ENCODE data around the gene MYZAP. TPM values are rescaled to one million over a fixed set of nuclear protein-coding genes. Genes with fewer than 3 reads are reported as not detected.

Gene MYZAP
- total and polyA plus RNA-seq, 2 of the 13 experiments (the other 11 are each of a cell fraction or from before 2014, with no cell fraction given) = not detected

- TF ChIP-seq NFAT5 (CRISPR knock-in tag; IDR thresholded peaks at IDR 0.05) = no peak
- 0 out of 2 replicates have a peak, but pooled peaks have one; percentile 20 for TF ChIP-seq ZBTB43 (CRISPR knock-in tag; conservative IDR thresholded peaks at IDR 0.05)
- TF ChIP-seq ZNF749 (CRISPR knock-in tag; IDR thresholded peaks at IDR 0.05; ENCODE audit: borderline replicate concordance) = no peak
- no peak for TF ChIP-seq SNAPC5 (CRISPR knock-in tag; IDR thresholded peaks at IDR 0.05; ENCODE audit: borderline replicate concordance)
- peak; percentile 90 for TF ChIP-seq MYPOP (CRISPR knock-in tag; IDR thresholded peaks at IDR 0.05)
- TF ChIP-seq BORCS8-MEF2B (CRISPR knock-in tag; IDR thresholded peaks at IDR 0.05) = peak; percentile 20; the same call in 1 of the 2 replicates
- TF ChIP-seq ZNF512 (CRISPR knock-in tag; IDR thresholded peaks at IDR 0.05) = peak; percentile 40; the same call in 1 of the 2 replicates
- peak; percentile 54; the same call in 1 of the 2 replicates for TF ChIP-seq NCOA2 (CRISPR knock-in tag; IDR thresholded peaks at IDR 0.05)
- TF ChIP-seq ZNF225 (CRISPR knock-in tag; IDR thresholded peaks at IDR 0.05) = no peak; the same call in 1 of the 2 replicates
- no peak for TF ChIP-seq ZFP41 (CRISPR knock-in tag; IDR thresholded peaks at IDR 0.05; ENCODE audit: borderline replicate concordance)
- TF ChIP-seq SP5 (CRISPR knock-in tag; IDR thresholded peaks at IDR 0.05; ENCODE audit: borderline replicate concordance, low read depth) = no peak
- TF ChIP-seq MEIS2 (CRISPR knock-in tag; IDR thresholded peaks at IDR 0.05) = no peak
- TF ChIP-seq GMEB2 (CRISPR knock-in tag; IDR thresholded peaks at IDR 0.05; ENCODE audit: low read depth) = no peak
- TF ChIP-seq KLF13 (CRISPR knock-in tag; IDR thresholded peaks at IDR 0.05) = no peak
- no peak for TF ChIP-seq KLF15 (CRISPR knock-in tag; IDR thresholded peaks at IDR 0.05; ENCODE audit: borderline replicate concordance)
- TF ChIP-seq ZNF782 (CRISPR knock-in tag; IDR thresholded peaks at IDR 0.05; ENCODE audit: borderline replicate concordance) = peak; percentile 33; the same call in 1 of the 2 replicates
Observed at GRCh38 chr15:57706405-57707209, 114.9 kb downstream of the MYZAP start, which contains the start of gene POLR2M (continued).
